GM12878 (cell line): ENCODE results near the gene SMG5. TPM values are rescaled to one million over a fixed set of nuclear protein-coding genes. Genes with fewer than 3 reads are reported as not detected.

Experiments used
- ATAC-seq: fragments of 200-7000 bp; cut with Tn5 transposase; 3 replicates; pipeline ENCODE4 v1.9.1; 2020; ENCODE audit warnings: mild to moderate bottlenecking, moderate library complexity
- BruUV-seq: library from RNA; stranded (reverse); fragments of 400-500 nt; replicated peaks from 2 replicates; lab custom pipeline; 2021; lab: Mats Ljungman, UMichigan
- CTCF ChIA-PET: fragments of 300-600 bp; sonication (Branson Sonifier 250); formaldehyde crosslinking; extraction: SDS; loops from one replicate; lab custom pipeline; 2021; ENCODE audit warnings: inconsistent platforms; lab: Yijun Ruan, JAX
- POLR2A ChIA-PET: fragments of 350-600 bp; formaldehyde crosslinking; extraction: SDS; loops from one replicate; lab custom pipeline; 2021; ENCODE audit warnings: inconsistent platforms; lab: Charles Lee
- RAD21 ChIA-PET: fragments of 300-600 bp; sonication (Branson Sonifier 250); formaldehyde crosslinking; loops from one replicate; lab custom pipeline; 2023; ENCODE audit warnings: antibody characterized with exemption; ENCODE audit not compliant: unreplicated experiment; lab: Charles Lee
- SMC1A ChIA-PET: fragments of 300-600 bp; sonication (Branson Sonifier 250); formaldehyde crosslinking; loops from one replicate; lab custom pipeline; 2023; ENCODE audit not compliant: unreplicated experiment, uncharacterized antibody; lab: Charles Lee
- DNase-seq: peaks from one replicate; pipeline ENCODE4 v3.0.0-alpha.2; 2011; ENCODE audit warnings: low read depth, low spot score
- FAIRE-seq: peaks from 3 replicates; lab custom pipeline; 2011; peaks lifted over from hg19 to GRCh38; lab: Jason Lieb, UNC
- H2AFZ ChIP-seq: 2 replicates; pipeline ENCODE4 v1.6.0; 2011; ENCODE audit warnings: low read depth, low read length, control low read depth; ENCODE audit not compliant: control insufficient read depth
- H3K27ac ChIP-seq: 2 replicates; pipeline ENCODE4 v1.5.1; 2011; ENCODE audit warnings: control low read depth; ENCODE audit not compliant: control insufficient read depth, insufficient read depth
- H3K27me3 ChIP-seq, 2 experiments: replicated peaks in 1 of 2; 2 replicates each; pipeline versions ENCODE4 v1.6.0 to v1.6.1; 2011; ENCODE audit warnings: low read length in 1 of 2; ENCODE audit not compliant: control insufficient read depth in 2 of 2, insufficient read depth in 2 of 2
- H3K36me3 ChIP-seq, 2 experiments: 2 replicates each; pipeline ENCODE4 v1.5.1; 2011; ENCODE audit warnings: low read length in 1 of 2; ENCODE audit not compliant: control insufficient read depth in 2 of 2, insufficient read depth in 2 of 2
- H3K4me1 ChIP-seq: 2 replicates; pipeline ENCODE4 v1.6.1; 2011; ENCODE audit warnings: mild to moderate bottlenecking, low read length, moderate library complexity, mixed read lengths; ENCODE audit not compliant: control insufficient read depth, insufficient read depth
- H3K4me2 ChIP-seq: 2 replicates; pipeline ENCODE4 v1.6.0; 2011; ENCODE audit warnings: control low read depth; ENCODE audit not compliant: control insufficient read depth, insufficient read depth
- H3K4me3 ChIP-seq: fragments of 200-600 bp; sonication (generic); 2 replicates; pipeline ENCODE4 v1.5.1; 2016
- H3K79me2 ChIP-seq: 2 replicates; pipeline ENCODE4 v1.6.0; 2011; ENCODE audit warnings: low read length; ENCODE audit not compliant: control insufficient read depth, insufficient read depth
- H3K9ac ChIP-seq: 2 replicates; pipeline ENCODE4 v1.8.0; 2011; ENCODE audit warnings: low read length, control low read depth, mixed read lengths; ENCODE audit not compliant: control insufficient read depth, insufficient read depth
- H3K9me3 ChIP-seq: replicated peaks from 3 replicates; pipeline ENCODE4 v1.5.1; 2011; ENCODE audit warnings: mild to moderate bottlenecking, low read length; ENCODE audit not compliant: control insufficient read depth, insufficient read depth
- H4K20me1 ChIP-seq: 2 replicates; pipeline ENCODE4 v1.6.0; 2011; ENCODE audit not compliant: control insufficient read depth, insufficient read depth
- ATF7 ChIP-seq: fragments of 450-650 bp; IDR thresholded peaks from 2 replicates; pipeline ENCODE4 v1.6.1; 2016; ENCODE audit warnings: low read depth, mild to moderate bottlenecking
- POU2F2 ChIP-seq: IDR thresholded peaks from 3 replicates; pipeline ENCODE4 v1.6.1; 2011; ENCODE audit warnings: low read depth, mild to moderate bottlenecking, low read length, borderline replicate concordance
- SIN3A ChIP-seq: IDR thresholded peaks from 2 replicates; pipeline ENCODE4 v1.6.1; 2012; ENCODE audit warnings: low read depth, low read length, improper control_type of control experiment
- SREBF2 ChIP-seq: IDR thresholded peaks from 2 replicates; pipeline ENCODE4 v1.6.1; 2012; ENCODE audit warnings: mild to moderate bottlenecking, low read length
- TBL1XR1 ChIP-seq: IDR thresholded peaks from 2 replicates; pipeline ENCODE4 v1.6.1; 2012; ENCODE audit warnings: low read depth, low read length, improper control_type of control experiment
- WRNIP1 ChIP-seq: IDR thresholded peaks from 2 replicates; pipeline ENCODE4 v1.6.1; 2011; ENCODE audit warnings: low read depth, low read length, improper control_type of control experiment, borderline replicate concordance
- ZNF384 ChIP-seq: IDR thresholded peaks from 2 replicates; pipeline ENCODE4 v1.6.1; 2012; ENCODE audit warnings: low read depth, mild to moderate bottlenecking, low read length, improper control_type of control experiment, borderline replicate concordance
- WGBS: methylation state at CpG from one replicate; pipeline ENCODE4 v1.1.6; 2016; ENCODE audit warnings: low lambda C conversion rate; ENCODE audit not compliant: insufficient replicate concordance, insufficient coverage; ENCODE audit errors: missing lambda C conversion rate; 5-methylcytosine and 5-hydroxymethylcytosine counted together
- in situ Hi-C: fragments of 300-500 bp; cut with MboI; formaldehyde crosslinking; loops from 9 replicates; pipeline ENCODE4 v1.14.3; 2018; ENCODE audit warnings: mixed read lengths
- intact Hi-C: fragments of 100-400 bp; cut with micrococcal nuclease; formaldehyde crosslinking; loops from one replicate; pipeline ENCODE4 v1.14.2; 2022; ENCODE audit not compliant: unreplicated experiment
- polyA plus RNA-seq, 11 experiments: library from polyadenylated mRNA; depleted of rRNA in 4 of 11; unstranded in 6 of 11; stranded (reverse) in 5 of 11; fragments of >200 nt; fragmentation: Nextera tagmentation in 4 of 11; fragmentation: Illumina TruSeq in 1 of 11; extraction: Ambion mirVana in 4 of 11; extraction: Trizol in 1 of 11; gene quantifications; 1 replicate in 1 of 11; 2 replicates in 10 of 11; pipeline versions ENCODE4 v1.2.1 to v1.2.3, GENCODE V29; 2011 to 2016; ENCODE audit warnings: inconsistent platforms in 2 of 11, missing spikeins in 2 of 11, low read depth in 1 of 11
- total RNA-seq, 4 experiments: library from RNA; depleted of rRNA in 3 of 4; stranded (reverse); fragments of >200 nt in 3 of 4; fragmentation: Illumina TruSeq in 1 of 4; extraction: Trizol in 1 of 4; gene quantifications; 2 replicates each; pipeline versions ENCODE4 v1.2.1 to v1.2.3, GENCODE V29; 2013 to 2021
- TF ChIP-seq, protein P1 (sequence below): IDR thresholded peaks from 2 replicates; pipeline ENCODE4 v1.6.1; 2011; ENCODE audit warnings: mild to moderate bottlenecking, low read depth, low read length, moderate library complexity; ENCODE audit not compliant: insufficient replicate concordance

SMG5 gene
- total and polyA plus RNA-seq, 10 of the 15 experiments (the other 5 are each of a cell fraction or from before 2014, with no cell fraction given), result 0.76 to 61.5 (median 48.8) TPM

DNA sequence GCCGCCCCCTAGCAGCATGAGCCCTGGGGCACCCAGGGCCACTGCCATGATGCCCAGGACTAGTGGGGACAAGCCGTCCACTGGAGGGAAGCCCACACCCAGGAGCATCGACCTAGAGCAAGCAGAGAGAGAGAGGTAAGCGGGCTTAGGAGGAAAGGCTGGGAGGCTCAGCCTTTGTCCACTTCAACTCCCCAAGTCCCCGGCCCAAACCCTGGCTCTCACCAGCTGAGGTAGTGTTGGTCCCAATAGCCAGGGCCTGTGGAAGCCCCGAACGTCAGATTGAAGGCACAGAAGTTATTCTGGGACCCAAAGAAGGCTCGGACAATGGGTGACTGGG is 10.4 kb upstream of the SMG5 start:
- intact Hi-C loops, result no loop called here
- in situ Hi-C loops, result no loop called here
- Histone ChIP-seq H2AFZ (no peak overlapping the region), H3K36me3 (peaks cover 0 to 1% of the 10 kb centered on the region in 2 experiments; a peak in 1 of 4 replicates), H4K20me1 (no peaks in the 10 kb centered on the region), H3K4me2 (no peak overlapping the region), H3K27me3 (no peaks in the 10 kb centered on the region), H3K27ac (no peak overlapping the region), H3K9ac (no peak overlapping the region), H3K4me1 (peaks cover 4% of the 10 kb centered on the region), H3K4me3 (no peak overlapping the region), H3K9me3 (no peaks in the 10 kb centered on the region), H3K79me2 (no peaks in the 10 kb centered on the region)
- WGBS, result 85% methylated on average over 8 of the region's 8 CpGs
- ChIA-PET CTCF (interaction anchor here (1.2 kb wide), 1 partner anchor 10 kb away, joined by 3 read pairs; no protein-coding TSS in a partner anchor), RAD21 (no interaction called here), POLR2A (interaction anchor here (3.0 kb wide), 1 partner anchor 10 kb away, joined by 12 read pairs; the partner anchor contains the start of genes SMG5 and TMEM79), SMC1A (interaction anchor here (3.3 kb wide), 1 partner anchor 10 kb away, joined by 10 read pairs; the partner anchor contains the start of genes SMG5 and TMEM79)
- no peak for ATAC-seq
- no peak for TF ChIP-seq SIN3A
- TF ChIP-seq, protein P1, sequence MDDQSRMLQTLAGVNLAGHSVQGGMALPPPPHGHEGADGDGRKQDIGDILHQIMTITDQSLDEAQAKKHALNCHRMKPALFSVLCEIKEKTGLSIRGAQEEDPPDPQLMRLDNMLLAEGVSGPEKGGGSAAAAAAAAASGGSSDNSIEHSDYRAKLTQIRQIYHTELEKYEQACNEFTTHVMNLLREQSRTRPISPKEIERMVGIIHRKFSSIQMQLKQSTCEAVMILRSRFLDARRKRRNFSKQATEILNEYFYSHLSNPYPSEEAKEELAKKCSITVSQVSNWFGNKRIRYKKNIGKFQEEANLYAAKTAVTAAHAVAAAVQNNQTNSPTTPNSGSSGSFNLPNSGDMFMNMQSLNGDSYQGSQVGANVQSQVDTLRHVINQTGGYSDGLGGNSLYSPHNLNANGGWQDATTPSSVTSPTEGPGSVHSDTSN, result no peak
- no peak for TF ChIP-seq ATF7
- TF ChIP-seq ZNF384, result no peak
- no peak for TF ChIP-seq WRNIP1
- TF ChIP-seq TBL1XR1, result no peak
- TF ChIP-seq SREBF2, result no peak
- TF ChIP-seq POU2F2, result no peak
- FAIRE-seq, result no peak
- no TSS peak for BruUV-seq
- DNase-seq, result no peak
